Measurements from ENCODE around the gene OSBPL10. TPM values are rescaled to one million over a fixed set of nuclear protein-coding genes. Genes with fewer than 3 reads are reported as not detected.
"Not testable (repeated sequence)": the region's sequence is repeated elsewhere in the genome, so short reads cannot be mapped to it uniquely, and the experiment has no call there.

Gene OSBPL10
- total and polyA plus RNA-seq, 4 donors: 3.9 to 33.0 (median 13.1) TPM

- Histone ChIP-seq H3K9ac (ENCODE audit: insufficient read depth in 1 of 2, low read length in 2 of 2) (no peak overlapping the region), H3K27me3 (ENCODE audit: control insufficient read depth in 3 of 3, insufficient read depth in 3 of 3, low read length in 2 of 3) (no peaks in the 10 kb centered on the region), H3K36me3 (ENCODE audit: control insufficient read depth in 4 of 4, insufficient read depth in 4 of 4, low read length in 4 of 4) (no peaks in the 10 kb centered on the region), H3K4me1 (ENCODE audit: control insufficient read depth in 5 of 5, insufficient read depth in 5 of 5, low read length in 5 of 5) (peaks cover 0 to 23% (median 0%) of the 10 kb centered on the region in 5 donors), H3K4me3 (no peak overlapping the region), H3K27ac (ENCODE audit: low read depth in 1 of 2, low read length in 1 of 2) (no peak overlapping the region), H3K9me3 (ENCODE audit: control insufficient read depth in 4 of 4, insufficient read depth in 3 of 4, low read length in 3 of 4) (no peaks in the 10 kb centered on the region)
- no peak for TF ChIP-seq CTCF (IDR thresholded peaks at IDR 0.05; ENCODE audit: control extremely low read depth, extremely low read depth)
- ATAC-seq (ENCODE audit: insufficient read depth, low FRiP score) (no peak), DNase-seq (peak in 2 of 3 donors; percentile 17 to 22)
- WGBS, 2 donors: 91 to 96% methylated on average over 3 of the region's 3 CpGs
Measured at GRCh38 chr3:32017286-32017685, 36.2 kb upstream of the OSBPL10 start.

- H3K4me3 ChIP-seq; H3K27me3 ChIP-seq (ENCODE audit: control insufficient read depth in 3 of 3, insufficient read depth in 3 of 3, low read length in 2 of 3); H3K9ac ChIP-seq (ENCODE audit: insufficient read depth in 1 of 2, low read length in 2 of 2); DNase-seq; H3K9me3 ChIP-seq (ENCODE audit: control insufficient read depth in 4 of 4, insufficient read depth in 3 of 4, low read length in 3 of 4); ATAC-seq (ENCODE audit: insufficient read depth, low FRiP score); H3K27ac ChIP-seq (ENCODE audit: low read depth in 1 of 2, low read length in 1 of 2); H3K36me3 ChIP-seq (ENCODE audit: control insufficient read depth in 4 of 4, insufficient read depth in 4 of 4, low read length in 4 of 4): not testable (repeated sequence)
- 90 to 95% methylated on average over 3 of the region's 3 CpGs for WGBS, 2 donors
- H3K4me1 ChIP-seq (ENCODE audit: control insufficient read depth in 5 of 5, insufficient read depth in 5 of 5, low read length in 5 of 5): peaks cover 0 to 23% (median 0%) of the 10 kb centered on the region in 5 donors
Measured at GRCh38 chr3:32015638-32016037, 34.6 kb upstream of the OSBPL10 start.

- not testable (repeated sequence) for H3K27ac ChIP-seq (ENCODE audit: low read depth in 1 of 2, low read length in 1 of 2); ATAC-seq (ENCODE audit: insufficient read depth, low FRiP score)
- WGBS, 2 donors: 95 to 97% methylated on average over 7 of the region's 7 CpGs
Measured at GRCh38 chr3:32010699-32011098, 29.6 kb upstream of the OSBPL10 start.

GRCh38 chr3:32009957-32010356 lies 28.9 kb upstream of the OSBPL10 start:
- Histone ChIP-seq H3K4me3 (no peak overlapping the region), H3K27me3 (ENCODE audit: control insufficient read depth in 3 of 3, insufficient read depth in 3 of 3, low read length in 2 of 3) (no peaks in the 10 kb centered on the region), H3K4me1 (ENCODE audit: control insufficient read depth in 5 of 5, insufficient read depth in 5 of 5, low read length in 5 of 5) (no peaks in the 10 kb centered on the region), H3K9me3 (ENCODE audit: control insufficient read depth in 4 of 4, insufficient read depth in 3 of 4, low read length in 3 of 4) (no peaks in the 10 kb centered on the region), H3K36me3 (ENCODE audit: control insufficient read depth in 4 of 4, insufficient read depth in 4 of 4, low read length in 4 of 4) (no peaks in the 10 kb centered on the region), H3K27ac (ENCODE audit: low read depth in 1 of 2, low read length in 1 of 2) (no peak overlapping the region), H3K9ac (ENCODE audit: insufficient read depth in 1 of 2, low read length in 2 of 2) (no peak overlapping the region)
- 26 to 82% methylated on average over 2 of the region's 2 CpGs for WGBS, 2 donors
- TF ChIP-seq CTCF (IDR thresholded peaks at IDR 0.05; ENCODE audit: control extremely low read depth, extremely low read depth): no peak
- no peak for ATAC-seq (ENCODE audit: insufficient read depth, low FRiP score)
- DNase-seq: no peak

More at GRCh38 chr3:32010699-32011098, 29.6 kb upstream of the OSBPL10 start:
- not testable (repeated sequence) for H3K9ac ChIP-seq (ENCODE audit: insufficient read depth in 1 of 2, low read length in 2 of 2); H3K36me3 ChIP-seq (ENCODE audit: control insufficient read depth in 4 of 4, insufficient read depth in 4 of 4, low read length in 4 of 4); H3K9me3 ChIP-seq (ENCODE audit: control insufficient read depth in 4 of 4, insufficient read depth in 3 of 4, low read length in 3 of 4); DNase-seq; H3K4me1 ChIP-seq (ENCODE audit: control insufficient read depth in 5 of 5, insufficient read depth in 5 of 5, low read length in 5 of 5); H3K4me3 ChIP-seq; H3K27me3 ChIP-seq (ENCODE audit: control insufficient read depth in 3 of 3, insufficient read depth in 3 of 3, low read length in 2 of 3)
